GM19324 (cell line): Measurements from ENCODE around the gene SPATA32.
A peak's percentile ranks its signal among the peaks of the same experiment; 100 is the strongest.

Experiments used
- ATAC-seq: cut with Tn5 transposase; IDR thresholded peaks from one replicate; pipeline ENCODE4 v1.9.1; 2021; ENCODE audit warnings: mild to moderate bottlenecking, moderate library complexity; ENCODE audit not compliant: unreplicated experiment, low FRiP score

The SPATA32 gene

GRCh38 chr17:45248132-45248957 is 13.5 kb downstream of the SPATA32 start:
- ATAC-seq: peak; percentile 58

- ATAC-seq: peak; percentile 70
Observed at GRCh38 chr17:45247429-45248131, 14.3 kb downstream of the SPATA32 start.

DNA sequence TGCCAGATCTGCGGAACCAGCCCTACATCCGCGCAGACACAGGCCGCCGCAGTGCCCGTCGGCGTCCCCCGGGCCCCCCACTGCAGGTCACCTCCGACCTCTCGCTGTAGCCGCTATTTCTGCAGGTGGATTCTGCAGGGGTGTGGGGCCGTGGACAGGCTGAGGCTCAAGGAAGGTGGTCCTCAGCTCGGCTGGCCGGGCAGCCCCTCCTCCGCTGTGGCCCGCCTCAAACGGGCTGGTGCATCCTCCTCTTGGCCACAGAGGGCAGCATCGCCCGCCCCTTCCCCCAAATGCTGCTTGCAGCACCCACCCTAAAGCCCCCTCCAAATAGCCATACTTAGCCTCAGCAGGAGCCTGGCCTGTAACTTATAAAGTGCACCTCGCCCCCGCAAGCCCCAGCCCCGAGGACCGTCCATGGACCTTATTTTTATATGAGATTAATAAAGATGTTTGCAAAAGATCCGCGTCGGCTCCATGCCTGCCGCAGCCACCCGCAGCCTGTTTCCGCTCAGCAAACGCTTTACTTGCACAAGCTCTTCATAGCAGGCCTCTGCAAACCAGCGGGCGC is 14.9 kb downstream of the SPATA32 start:
- no peak for ATAC-seq

GRCh38 chr17:45246338-45246737 is 15.6 kb downstream of the SPATA32 start:
- no peak for ATAC-seq

DNA sequence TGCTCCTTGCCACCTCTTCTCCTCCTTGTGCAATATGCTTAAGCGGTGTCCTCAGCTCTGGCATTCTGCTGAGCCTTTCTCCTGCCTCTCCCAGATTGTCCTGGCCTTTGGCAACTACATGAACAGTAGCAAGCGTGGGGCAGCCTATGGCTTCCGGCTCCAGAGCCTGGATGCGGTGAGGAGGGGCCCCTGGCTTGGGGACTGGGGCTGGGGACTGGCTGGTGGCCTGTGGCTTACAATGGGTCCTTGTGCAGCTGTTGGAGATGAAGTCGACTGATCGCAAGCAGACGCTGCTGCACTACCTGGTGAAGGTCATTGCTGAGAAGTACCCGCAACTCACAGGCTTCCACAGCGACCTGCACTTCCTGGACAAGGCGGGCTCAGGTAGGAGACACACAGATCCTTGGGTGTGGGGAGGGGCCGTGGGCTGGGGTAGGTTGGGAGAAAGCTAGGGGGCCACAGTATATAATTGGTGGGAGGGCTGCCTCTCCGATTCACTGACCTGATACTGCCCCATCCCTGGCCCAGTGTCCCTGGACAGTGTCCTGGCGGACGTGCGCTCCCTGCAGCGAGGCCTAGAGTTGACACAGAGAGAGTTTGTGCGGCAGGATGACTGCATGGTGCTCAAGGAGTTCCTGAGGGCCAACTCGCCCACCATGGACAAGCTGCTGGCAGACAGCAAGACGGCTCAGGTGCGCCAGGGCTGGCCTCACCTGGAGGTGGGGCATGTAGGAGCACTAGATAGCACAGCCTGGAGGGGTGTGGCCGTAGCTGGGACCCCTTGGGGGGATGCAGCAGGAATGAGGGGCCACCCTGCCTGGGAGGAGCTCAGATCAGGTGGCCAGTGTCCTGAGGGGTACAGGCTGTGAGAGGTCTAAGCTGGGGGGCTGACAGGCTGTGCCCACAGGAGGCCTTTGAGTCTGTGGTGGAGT is 16.9 kb downstream of the SPATA32 start:
- ATAC-seq: no peak

GRCh38 chr17:45243750-45244149 is 18.1 kb downstream of the SPATA32 start:
- ATAC-seq: no peak

- ATAC-seq: no peak
Observed at GRCh38 chr17:45242029-45242414, 19.9 kb downstream of the SPATA32 start.

DNA sequence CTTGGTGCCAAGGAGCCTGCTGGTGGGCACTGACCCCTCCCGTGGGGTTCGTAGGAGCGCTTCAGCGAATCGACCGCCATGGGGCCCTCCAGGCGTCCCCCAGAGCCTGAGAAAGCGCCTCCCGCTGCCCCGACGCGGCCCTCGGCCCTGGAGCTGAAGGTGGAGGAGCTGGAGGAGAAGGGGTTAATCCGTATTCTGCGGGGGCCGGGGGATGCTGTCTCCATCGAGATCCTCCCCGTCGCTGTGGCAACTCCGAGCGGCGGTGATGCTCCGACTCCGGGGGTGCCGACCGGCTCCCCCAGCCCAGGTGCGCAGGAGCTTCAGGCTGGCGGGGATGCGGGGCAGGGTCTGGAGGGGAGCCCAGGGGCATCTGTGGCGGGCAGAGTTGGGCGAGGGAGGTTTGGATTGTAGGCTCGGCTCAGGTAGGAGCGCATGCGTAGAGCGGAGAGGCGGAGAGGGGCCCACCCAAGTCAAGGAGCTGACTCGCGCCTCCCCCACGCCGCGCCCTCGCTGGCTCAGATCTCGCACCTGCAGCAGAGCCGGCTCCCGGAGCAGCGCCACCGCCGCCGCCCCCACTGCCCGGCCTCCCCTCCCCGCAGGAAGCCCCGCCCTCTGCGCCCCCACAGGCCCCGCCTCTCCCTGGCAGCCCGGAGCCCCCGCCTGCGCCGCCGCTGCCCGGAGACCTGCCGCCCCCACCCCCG is 20.4 kb downstream of the SPATA32 start:
- ATAC-seq: no peak

DNA sequence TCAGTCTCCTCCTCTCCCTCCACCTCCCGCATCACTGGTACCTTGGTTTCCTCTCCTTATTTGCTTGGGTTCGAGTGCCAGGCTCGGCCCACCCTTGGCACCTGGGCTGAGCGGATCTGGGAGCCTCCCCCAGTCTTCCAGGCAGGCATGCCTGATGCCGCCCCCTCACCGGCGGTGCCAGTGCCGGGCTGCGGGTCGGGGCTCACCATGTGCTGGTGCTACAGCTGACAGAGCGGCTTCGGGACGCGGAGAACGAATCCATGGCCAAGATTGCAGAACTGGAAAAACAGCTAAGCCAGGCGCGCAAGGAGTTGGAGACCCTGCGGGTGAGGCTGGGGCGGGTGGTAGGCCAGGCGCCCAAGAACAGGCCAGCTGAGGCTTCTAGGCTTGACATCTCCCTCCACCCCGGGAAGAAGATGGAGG is 21.0 kb downstream of the SPATA32 start:
- no peak for ATAC-seq

GRCh38 chr17:45238155-45238774 is 23.6 kb downstream of the SPATA32 start:
- no peak for ATAC-seq

GRCh38 chr17:45237686-45238085 is 24.2 kb downstream of the SPATA32 start:
- no peak for ATAC-seq

DNA sequence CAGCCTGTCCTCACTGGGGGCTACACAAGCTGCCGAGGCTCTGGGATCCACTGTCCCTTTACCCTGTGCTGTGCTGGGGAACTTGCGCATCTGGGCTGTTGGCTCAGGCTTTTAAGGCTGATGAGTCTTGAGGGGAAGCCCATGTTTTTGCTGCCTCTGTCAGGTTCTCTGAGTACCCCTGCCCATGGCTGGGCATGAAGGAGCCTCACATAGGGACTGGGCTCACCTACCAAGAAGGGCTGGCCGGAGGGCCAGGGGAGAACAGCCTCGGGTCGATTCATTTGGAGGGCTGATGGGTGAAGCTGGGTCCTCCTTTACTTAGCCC is 25.6 kb downstream of the SPATA32 start:
- no peak for ATAC-seq

- ATAC-seq: no peak
Observed at GRCh38 chr17:45235416-45236281, 26.2 kb downstream of the SPATA32 start.

- no peak for ATAC-seq
Observed at GRCh38 chr17:45234641-45235415, 27.1 kb downstream of the SPATA32 start.

DNA sequence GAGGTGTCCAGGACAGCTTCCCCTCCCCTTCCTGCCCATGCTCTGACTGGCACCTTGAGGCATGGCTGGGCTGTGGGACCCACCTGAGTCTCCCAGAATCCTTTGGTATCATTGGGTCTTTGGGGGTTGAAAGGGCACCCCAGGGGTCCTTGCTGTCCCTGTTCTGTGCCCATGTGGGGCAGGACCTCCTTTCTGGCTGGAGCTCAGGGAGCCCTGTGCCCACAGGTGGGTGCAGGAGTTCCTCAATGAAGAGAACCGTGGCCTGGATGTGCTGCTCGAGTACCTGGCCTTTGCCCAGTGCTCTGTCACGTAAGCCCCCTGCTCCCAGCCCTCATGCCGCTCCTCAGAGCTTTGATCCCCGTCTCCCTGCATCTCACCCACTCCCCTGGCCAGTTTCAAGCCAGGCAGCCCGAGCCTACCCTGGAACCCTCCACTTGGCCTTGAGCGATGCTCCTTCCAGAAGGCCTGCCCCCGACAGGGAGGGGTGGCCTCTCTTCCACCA is 28.4 kb downstream of the SPATA32 start:
- ATAC-seq: no peak

DNA sequence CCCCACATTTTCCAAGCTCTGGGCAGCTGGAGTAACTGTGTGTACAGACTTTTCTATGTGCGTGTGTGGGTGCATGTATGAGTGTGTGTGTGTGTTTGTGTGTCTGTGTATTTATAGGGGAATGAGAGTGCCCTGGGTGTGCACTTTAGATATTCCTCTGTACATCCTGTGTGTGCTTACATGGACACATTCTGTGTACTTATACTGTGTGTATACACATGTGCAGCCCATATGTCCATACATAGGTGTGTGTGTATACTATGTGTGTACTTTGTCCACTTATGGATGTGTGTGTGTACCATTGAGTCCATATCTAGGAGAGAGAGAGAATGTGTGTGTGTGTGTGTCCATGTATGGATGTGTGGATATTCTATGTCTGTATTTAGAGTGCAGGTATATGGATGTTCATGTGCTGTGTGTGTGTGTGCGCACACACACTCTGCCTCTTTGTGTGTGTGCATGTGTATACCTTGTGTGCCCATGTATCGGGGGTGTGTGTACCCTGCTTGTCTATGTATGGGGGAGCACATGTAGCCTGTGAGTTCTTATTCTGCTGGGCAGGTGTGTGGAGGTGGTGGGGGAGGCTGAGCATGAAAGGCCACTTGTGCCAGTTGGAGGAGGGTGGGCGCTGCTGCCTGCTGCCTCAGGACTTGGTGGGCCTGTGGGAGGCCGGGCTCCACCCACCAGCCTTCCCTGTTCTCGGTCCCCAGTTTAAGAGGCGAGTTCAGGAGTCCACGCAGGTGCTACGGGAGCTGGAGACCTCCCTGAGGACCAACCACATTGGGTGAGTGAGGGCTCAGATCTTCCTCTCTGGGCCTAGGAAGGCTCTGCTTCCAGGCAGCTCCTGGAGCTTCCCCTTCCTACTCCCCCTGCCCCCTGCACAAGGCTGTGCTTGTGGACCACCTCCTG is 29.1 kb downstream of the SPATA32 start:
- ATAC-seq: no peak
